DMS114 treated with DMSO at 0.1 percent for 48 hours (cell line): ENCODE measurements around the gene PTPRT.

Experiments
- DNase-seq: peaks from one replicate; lab custom pipeline; 2025; ENCODE audit not compliant: unreplicated experiment; lab: John Stamatoyannopoulos, UW

The PTPRT gene

GRCh38 chr20:43028470-43028869 lies 161.2 kb downstream of the PTPRT start:
- DNase-seq = no peak

- no peak for DNase-seq
Measured at GRCh38 chr20:43023836-43024235, 165.9 kb downstream of the PTPRT start.

- no peak for DNase-seq
Measured at GRCh38 chr20:43022568-43022967, 167.1 kb downstream of the PTPRT start.

- no peak for DNase-seq
Measured at GRCh38 chr20:43022081-43022480, 167.6 kb downstream of the PTPRT start.

GRCh38 chr20:43017241-43018030 lies 172.3 kb downstream of the PTPRT start:
- DNase-seq = no peak

- DNase-seq = no peak
Measured at GRCh38 chr20:43016257-43016656, 173.4 kb downstream of the PTPRT start.

GRCh38 chr20:43015566-43015965 lies 174.1 kb downstream of the PTPRT start:
- DNase-seq = no peak

- DNase-seq = no peak
Measured at GRCh38 chr20:43014206-43014605, 175.5 kb downstream of the PTPRT start.

- DNase-seq = no peak
Measured at GRCh38 chr20:43011491-43011890, 178.2 kb downstream of the PTPRT start.

- no peak for DNase-seq
Measured at GRCh38 chr20:43009532-43009931, 180.2 kb downstream of the PTPRT start.

GRCh38 chr20:43007525-43007924 lies 182.2 kb downstream of the PTPRT start:
- no peak for DNase-seq

- no peak for DNase-seq
Measured at GRCh38 chr20:43006651-43007375, 182.9 kb downstream of the PTPRT start.

GRCh38 chr20:43003318-43003944 lies 186.3 kb downstream of the PTPRT start:
- DNase-seq = no peak

- no peak for DNase-seq
Measured at GRCh38 chr20:42996141-42996540, 193.6 kb downstream of the PTPRT start.

GRCh38 chr20:42988319-42988718 lies 201.4 kb downstream of the PTPRT start:
- DNase-seq = no peak

GRCh38 chr20:42987376-42988114 lies 202.2 kb downstream of the PTPRT start:
- no peak for DNase-seq

- DNase-seq = no peak
Measured at GRCh38 chr20:42986143-42986773, 203.4 kb downstream of the PTPRT start.

GRCh38 chr20:42985628-42986027 lies 204.1 kb downstream of the PTPRT start:
- no peak for DNase-seq

- no peak for DNase-seq
Measured at GRCh38 chr20:42982218-42982617, 207.5 kb downstream of the PTPRT start.

- DNase-seq = no peak
Measured at GRCh38 chr20:42981253-42981652, 208.5 kb downstream of the PTPRT start.

- no peak for DNase-seq
Measured at GRCh38 chr20:42979720-42980119, 210.0 kb downstream of the PTPRT start.
